DMS53 (cell line): Measurements from ENCODE around the gene CACNA1H.

ENCODE experiments used
- DNase-seq: peaks from one replicate; lab custom pipeline; 2025; lab: John Stamatoyannopoulos, UW

The CACNA1H gene

GRCh38 chr16:1192384-1193073 lies 39.6 kb downstream of the CACNA1H start:
- no peak for DNase-seq

GRCh38 chr16:1193143-1193824 lies 40.4 kb downstream of the CACNA1H start:
- no peak for DNase-seq

GRCh38 chr16:1193825-1194581 lies 41.1 kb downstream of the CACNA1H start:
- DNase-seq: no peak

GRCh38 chr16:1194665-1195392 lies 41.9 kb downstream of the CACNA1H start:
- no peak for DNase-seq

- no peak for DNase-seq
Measured at GRCh38 chr16:1195393-1195666, 42.4 kb downstream of the CACNA1H start.

GRCh38 chr16:1196494-1196893 lies 43.6 kb downstream of the CACNA1H start:
- DNase-seq: no peak

- DNase-seq: no peak
Measured at GRCh38 chr16:1197237-1197866, 44.4 kb downstream of the CACNA1H start.

- DNase-seq: no peak
Measured at GRCh38 chr16:1198194-1198593, 45.3 kb downstream of the CACNA1H start.

GRCh38 chr16:1198671-1199346 lies 45.9 kb downstream of the CACNA1H start:
- DNase-seq: peak; percentile 23

- no peak for DNase-seq
Measured at GRCh38 chr16:1199347-1200013, 46.6 kb downstream of the CACNA1H start.

GRCh38 chr16:1200014-1200627 lies 47.2 kb downstream of the CACNA1H start:
- DNase-seq: no peak

GRCh38 chr16:1201444-1201843 lies 48.5 kb downstream of the CACNA1H start:
- no peak for DNase-seq

- no peak for DNase-seq
Measured at GRCh38 chr16:1202274-1202673, 49.4 kb downstream of the CACNA1H start.

- DNase-seq: no peak
Measured at GRCh38 chr16:1204933-1205332, 52.0 kb downstream of the CACNA1H start.

- DNase-seq: no peak
Measured at GRCh38 chr16:1206326-1206725, 53.4 kb downstream of the CACNA1H start.

- no peak for DNase-seq
Measured at GRCh38 chr16:1206786-1207185, 53.9 kb downstream of the CACNA1H start.

GRCh38 chr16:1208239-1208830 lies 55.4 kb downstream of the CACNA1H start:
- DNase-seq: no peak

- DNase-seq: no peak
Measured at GRCh38 chr16:1209081-1209480, 56.2 kb downstream of the CACNA1H start.

GRCh38 chr16:1210461-1210860 lies 57.6 kb downstream of the CACNA1H start:
- DNase-seq: no peak
